GM18505 (cell line): ENCODE measurements around the gene MBNL1.
A peak's percentile ranks its signal among the peaks of the same experiment; 100 is the strongest.

ENCODE experiments used
- ATAC-seq: cut with Tn5 transposase; IDR thresholded peaks from one replicate; pipeline ENCODE4 v1.9.1; 2021; ENCODE audit not compliant: unreplicated experiment
- POLR2A ChIP-seq: IDR thresholded peaks from 4 replicates; pipeline ENCODE4 v1.6.1; 2011; ENCODE audit warnings: borderline replicate concordance; ENCODE audit not compliant: insufficient read depth, insufficient read length; ENCODE audit errors: extremely low read depth

Gene MBNL1

GRCh38 chr3:152259468-152259867 is 9.3 kb upstream of the MBNL1 start:
- no peak for ATAC-seq

DNA sequence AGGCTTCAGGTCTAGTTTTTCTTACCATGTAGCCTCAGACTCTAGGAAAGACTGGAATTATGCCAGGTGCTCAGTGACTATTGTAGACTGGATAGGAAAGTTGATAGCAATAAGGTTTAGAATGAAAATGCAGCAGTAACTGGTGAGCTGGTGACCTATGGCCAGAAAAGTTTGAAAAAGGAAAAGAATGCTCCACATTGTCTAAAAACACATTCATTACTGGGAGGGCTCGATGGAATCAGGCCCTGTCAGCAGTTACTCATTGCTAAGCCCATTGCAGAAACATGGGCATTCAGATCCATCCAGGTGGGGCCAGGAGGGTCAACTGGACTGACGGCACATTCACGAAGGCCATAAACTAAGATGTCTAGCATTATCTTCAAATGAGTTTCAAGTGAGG is 8.7 kb upstream of the MBNL1 start:
- TF ChIP-seq POLR2A: no peak
- no peak for ATAC-seq

More at GRCh38 chr3:152259468-152259867, 9.3 kb upstream of the MBNL1 start:
- TF ChIP-seq POLR2A: no peak

DNA sequence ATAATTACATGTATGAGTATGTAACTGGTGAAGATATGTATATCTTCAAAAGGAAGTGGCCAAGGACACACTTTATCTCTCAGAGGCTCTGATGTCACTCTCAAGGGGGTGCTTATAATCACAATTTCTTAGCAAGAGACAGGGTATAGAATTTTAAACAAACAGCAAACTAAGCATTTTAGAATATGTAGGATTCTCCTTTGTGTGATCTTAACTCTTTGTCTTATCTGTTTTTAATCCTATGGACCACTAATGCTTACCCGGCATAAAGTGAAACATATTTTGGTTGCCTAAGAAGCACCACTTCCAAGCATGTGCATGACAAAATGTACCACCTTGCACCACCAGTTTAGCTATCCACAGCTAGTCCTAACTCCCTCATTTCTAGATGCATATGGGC is 8.2 kb upstream of the MBNL1 start:
- TF ChIP-seq POLR2A: no peak
- no peak for ATAC-seq

DNA sequence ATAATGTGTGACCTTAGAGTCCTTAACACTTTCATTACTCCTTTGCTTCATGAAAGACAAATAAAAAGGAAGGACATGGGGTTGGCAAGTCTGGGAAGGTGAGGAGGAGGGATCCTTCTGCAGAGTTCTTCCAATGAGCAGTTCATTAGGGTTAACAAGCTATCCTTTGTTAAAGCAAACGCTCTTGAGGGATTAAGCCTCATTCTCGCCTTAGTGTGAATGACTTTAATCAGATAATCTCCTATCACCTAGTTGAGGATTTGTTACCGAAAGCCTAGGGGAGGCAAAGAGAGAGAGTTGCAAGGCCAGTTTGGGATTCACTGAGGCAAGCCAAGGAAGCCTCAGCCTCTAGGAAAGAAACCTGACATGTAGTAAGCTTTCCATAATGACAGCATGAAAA is 7.4 kb upstream of the MBNL1 start:
- no peak for TF ChIP-seq POLR2A
- no peak for ATAC-seq

- no peak for TF ChIP-seq POLR2A
- ATAC-seq: no peak
Measured at GRCh38 chr3:152263711-152264110, 5.0 kb upstream of the MBNL1 start.

GRCh38 chr3:152264378-152264777 is 4.4 kb upstream of the MBNL1 start:
- ATAC-seq: no peak
- TF ChIP-seq POLR2A: no peak

DNA sequence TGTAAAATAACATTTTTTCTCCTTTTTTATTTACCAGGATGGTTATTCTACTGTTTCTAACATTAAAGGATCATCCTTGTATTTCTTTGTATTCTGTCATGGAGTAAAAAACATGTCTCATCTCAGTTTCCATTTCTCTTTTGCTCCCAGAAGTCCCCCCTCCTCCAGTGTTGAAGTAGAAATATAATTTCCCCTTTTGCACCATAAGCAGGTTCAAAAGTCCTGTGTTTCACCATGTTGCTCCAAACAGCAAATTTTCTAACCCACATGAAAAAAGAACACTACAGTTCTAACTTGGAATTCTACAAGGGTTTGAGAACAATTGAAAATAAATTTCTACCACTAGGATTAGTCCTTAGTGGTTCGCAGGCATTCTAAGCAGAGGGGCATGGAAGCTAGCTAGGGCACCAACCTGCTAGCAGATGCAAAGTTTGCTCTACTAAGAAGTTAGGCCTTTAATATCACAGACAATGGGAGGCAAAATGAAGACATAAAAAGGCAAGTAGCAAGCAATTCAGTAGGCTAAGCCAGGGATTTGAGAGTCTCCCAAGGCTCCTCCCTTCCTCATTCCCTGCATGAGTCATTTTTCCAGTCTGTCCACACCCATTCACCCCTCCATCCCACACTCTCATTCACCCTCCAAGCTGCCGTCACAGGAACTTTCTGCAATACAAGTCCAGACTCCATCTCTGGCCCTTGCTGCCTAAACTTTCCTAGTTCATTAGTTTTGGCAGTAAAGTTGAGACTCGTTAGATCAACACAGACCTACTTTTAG is 2.3 kb upstream of the MBNL1 start:
- ATAC-seq: no peak
- TF ChIP-seq POLR2A: no peak

DNA sequence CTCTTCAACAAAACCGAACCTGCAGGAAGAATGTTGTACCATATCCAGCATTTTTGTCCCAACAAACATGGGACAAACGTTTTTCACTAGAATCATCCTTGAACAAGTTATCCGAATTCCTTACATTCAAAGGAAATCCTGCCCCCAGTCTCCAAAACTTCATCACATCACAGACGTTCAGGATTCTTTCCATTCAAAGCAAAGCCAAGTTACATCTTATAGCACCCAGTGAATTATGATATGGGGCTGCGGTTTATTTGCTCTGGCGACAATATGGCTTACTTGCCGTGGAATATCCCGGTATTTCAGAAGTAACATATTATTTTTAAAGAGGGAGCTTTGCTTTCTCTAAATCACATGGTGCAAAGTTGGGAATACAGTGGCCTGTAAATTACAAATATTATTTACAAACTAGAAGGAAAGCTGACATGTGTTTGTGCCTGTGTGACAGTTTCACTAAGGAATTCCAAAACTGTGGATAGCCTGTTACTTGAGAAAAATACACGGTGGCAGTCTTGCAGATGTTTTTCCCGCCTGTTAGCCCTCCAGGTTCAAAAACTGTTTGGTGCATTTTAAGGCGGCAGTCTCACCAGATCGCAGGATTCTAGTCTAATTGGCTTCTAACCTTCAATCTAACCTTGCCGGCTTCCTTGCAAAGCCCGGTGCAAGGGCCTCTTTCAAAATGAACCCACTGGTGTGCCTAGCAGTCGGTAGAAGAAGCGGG is 736 bp upstream of the MBNL1 start:
- TF ChIP-seq POLR2A: no peak
- no peak for ATAC-seq

DNA sequence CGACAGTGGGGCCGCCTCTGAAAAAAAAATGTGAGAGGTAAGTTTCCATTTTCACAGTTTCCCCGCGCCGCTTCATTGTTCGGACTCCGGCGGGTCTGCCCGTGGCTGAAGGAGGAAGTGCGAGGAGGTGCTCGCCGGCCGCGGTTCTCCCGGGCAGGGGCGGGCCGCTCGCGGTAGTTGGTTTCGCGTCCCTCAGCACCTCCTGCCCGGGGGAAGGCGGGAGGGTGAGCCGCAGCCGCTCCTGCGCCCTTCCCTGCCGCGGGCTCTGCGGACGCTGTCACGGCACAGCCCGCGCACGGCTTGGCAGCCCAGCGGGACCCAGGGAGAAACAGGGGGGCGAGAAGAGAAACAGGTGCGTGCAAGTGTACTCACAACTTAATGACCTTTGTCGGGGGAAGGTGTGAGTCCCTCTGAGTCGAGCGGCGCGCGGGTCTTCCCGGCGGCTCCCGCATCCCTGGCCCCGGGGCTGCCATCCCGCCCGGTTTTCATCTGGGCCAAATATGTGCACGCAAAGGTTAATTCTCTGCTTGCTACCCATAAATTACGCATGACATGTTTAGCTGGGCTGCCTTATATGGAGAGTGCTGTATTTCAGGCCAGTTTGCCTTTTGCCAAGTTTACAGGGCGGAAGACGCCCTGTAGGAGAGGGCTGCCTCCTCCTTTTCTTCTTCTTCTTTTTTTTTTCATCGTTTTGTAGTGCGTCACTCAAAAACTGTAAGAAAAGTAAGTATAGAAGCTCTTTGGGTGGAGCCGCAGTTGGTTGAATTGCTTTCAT is 514 bp downstream of the MBNL1 start:
- peak; percentile 57 for ATAC-seq
- peak; percentile 47 for TF ChIP-seq POLR2A

DNA sequence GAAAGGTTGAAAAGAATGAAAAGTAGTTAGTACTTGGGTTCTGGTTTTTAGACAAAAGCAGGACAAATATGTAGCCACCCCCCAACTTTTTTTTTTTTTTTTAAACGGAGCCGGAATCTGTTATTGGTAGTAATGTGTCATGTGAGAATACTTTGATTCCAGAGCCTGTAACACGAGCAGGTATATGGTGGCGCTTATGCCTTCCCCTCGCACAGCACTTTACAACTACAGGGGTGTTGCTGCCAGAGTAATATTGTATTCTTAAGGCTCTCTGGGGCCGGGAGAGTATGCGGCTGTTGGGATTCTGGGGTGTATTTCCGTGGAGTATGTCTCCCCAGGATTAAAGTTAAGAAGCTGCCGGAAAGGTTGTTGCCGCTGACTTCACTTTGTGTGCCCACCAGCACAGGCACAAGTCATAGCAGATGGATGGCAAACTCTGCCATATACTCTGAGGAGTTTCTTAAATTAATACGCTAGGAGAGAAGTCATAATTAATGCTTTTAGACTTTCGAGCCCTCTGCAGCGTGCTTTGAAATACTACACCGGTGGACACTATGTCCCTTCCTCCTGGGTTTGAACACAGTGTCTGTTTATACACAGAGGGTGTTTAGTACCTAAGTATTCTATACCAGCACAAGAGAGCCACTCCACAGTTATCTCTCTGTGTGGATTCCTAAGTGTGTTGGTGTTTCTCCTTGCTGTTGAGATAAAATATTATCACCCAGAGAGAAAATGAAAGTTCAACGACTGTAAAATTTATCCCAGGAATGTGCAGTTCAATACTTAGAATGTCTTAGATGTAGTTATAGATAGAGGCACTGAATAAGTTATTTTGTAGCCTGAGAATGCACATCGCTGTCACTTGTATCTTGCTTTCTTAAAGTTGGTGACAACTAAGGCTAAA is 1.4 kb downstream of the MBNL1 start:
- no peak for TF ChIP-seq POLR2A
- no peak for ATAC-seq

DNA sequence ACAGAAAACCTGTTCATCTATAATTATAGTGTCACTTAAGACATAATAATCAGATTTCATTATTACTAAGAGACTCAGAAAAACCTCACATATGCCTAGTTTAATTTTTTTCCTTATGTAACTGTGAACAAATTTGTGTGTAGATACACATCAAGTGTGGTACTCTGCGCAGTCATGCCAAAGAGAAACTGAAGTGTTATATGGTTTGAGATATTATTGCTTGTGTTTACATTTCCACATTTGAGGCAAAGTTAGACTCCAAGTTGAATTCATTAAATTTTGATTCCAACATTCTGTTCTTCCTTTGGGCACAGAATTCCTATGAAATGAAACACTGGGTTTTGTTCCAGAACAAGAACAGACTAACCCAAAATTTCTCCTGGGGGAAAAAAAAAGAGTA is 2.2 kb downstream of the MBNL1 start:
- no peak for ATAC-seq

GRCh38 chr3:152271501-152272236 is 2.9 kb downstream of the MBNL1 start:
- no peak for TF ChIP-seq POLR2A
- ATAC-seq: no peak

More for the DNA sequence above, 2.2 kb downstream of the MBNL1 start:
- TF ChIP-seq POLR2A: no peak

DNA sequence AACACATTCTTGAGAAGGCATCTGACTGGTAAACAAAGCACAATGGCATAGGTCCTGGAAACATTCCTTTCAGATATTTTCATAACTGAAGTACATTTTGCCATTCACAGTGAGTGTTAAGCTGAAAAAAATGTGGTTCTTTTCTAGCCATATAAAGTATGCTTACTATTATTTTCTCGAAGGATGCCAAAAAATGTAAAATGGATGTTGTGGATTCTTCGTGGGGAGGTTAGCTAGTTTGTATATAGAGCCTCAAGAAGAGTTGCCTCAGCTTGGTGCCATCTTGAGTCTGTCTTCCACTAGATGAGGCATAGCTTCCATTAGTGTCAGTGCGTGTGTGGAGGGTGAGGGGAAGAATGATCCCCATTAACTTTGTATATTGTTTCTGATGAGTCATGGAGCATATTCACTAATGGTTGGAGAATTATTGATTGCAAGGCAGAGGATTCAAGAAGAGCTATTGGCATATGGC is 4.1 kb downstream of the MBNL1 start:
- no peak for ATAC-seq
- no peak for TF ChIP-seq POLR2A

DNA sequence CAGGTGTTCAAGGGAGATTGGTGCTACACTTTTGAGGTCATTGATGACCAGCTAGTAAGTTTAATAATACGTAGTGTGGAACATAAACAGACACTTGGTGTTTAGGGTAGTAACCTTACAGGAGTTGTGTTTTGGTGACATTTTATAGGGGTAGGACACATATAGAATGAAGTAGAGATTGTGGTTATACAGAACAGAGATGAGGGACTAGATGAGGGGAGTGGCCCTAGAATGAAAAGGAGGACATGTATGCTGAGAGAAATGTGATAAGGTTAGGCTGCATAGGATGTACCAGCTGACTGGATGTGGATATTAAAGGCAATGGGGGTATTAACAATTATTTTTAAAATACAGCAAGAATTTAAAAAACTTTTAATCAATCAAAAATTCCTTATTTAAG is 8.0 kb downstream of the MBNL1 start:
- TF ChIP-seq POLR2A: no peak
- ATAC-seq: no peak
